NCI-H510A treated with DMSO at 0.1 percent for 48 hours (cell line): ENCODE measurements around the gene RPL19.

ENCODE experiments used
- DNase-seq: peaks from one replicate; lab custom pipeline; 2025; lab: John Stamatoyannopoulos, UW

The RPL19 gene

DNA sequence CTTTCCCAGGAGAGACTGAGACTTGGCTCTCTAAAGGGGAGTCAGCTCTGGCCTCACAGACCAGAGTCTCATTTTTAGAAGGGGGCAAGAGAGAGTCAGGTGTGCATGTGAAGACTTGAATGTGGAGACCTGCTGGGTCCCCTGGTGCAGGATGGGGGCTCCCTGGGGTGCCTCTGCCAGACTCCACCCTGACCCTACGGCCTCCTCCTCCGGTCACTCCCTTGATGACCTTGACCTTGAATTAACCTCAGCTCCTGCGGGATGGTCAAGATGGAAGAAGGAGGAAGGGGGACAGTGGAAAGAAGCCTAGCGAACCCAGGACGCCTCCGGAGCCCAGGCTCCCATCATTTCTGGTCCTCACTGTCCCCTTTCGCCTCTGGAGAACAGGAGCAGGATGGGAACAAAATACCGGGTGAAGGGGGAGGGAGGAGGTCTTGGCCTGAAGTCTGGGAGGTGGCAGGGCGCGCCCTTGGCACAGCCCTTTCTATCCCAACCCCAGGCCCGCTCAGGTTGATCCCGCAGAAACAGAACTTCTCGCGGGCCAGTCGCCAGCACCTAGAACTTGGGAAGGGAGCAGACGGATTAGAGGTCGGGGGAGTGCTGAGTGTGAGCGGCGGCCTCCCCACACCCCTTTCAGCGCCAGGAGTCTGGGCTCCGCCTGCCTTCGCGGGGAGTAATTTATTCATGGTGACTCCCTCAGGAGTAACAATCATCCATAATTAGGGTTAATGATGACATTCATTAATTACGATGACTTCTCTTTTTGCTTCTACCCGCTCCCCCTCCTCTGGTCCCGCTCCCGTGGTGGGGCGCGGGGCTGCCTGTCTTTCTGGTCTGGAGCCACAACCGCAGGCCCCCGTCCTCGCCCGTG, 24.1 kb downstream of the RPL19 start:
- no peak for DNase-seq

DNA sequence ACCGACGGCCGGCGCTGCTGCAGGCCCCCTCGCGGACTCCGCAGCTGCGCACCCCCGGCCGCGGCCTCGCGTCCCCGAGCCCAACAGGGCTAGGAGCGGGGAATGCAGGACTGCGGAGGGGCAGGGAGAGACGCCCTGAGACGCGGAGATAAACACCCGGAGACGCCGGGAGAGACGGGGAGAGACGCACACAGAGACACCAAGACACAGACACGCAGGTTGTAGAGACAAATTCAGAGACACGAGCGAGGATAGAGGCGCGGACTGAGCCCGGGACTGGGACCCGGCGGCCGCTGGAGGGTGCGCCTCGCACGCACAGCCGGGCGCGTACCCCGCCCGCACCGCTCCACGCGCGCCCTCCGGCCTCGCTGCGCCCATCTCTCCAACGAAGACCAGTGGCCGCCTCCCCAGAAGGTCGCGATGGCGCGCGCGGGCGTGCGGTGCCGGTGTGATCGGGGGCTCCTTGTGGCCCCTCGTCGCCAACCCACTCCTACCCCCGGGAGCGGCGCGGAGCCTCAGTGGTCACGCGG, 24.8 kb downstream of the RPL19 start:
- DNase-seq: no peak

DNA sequence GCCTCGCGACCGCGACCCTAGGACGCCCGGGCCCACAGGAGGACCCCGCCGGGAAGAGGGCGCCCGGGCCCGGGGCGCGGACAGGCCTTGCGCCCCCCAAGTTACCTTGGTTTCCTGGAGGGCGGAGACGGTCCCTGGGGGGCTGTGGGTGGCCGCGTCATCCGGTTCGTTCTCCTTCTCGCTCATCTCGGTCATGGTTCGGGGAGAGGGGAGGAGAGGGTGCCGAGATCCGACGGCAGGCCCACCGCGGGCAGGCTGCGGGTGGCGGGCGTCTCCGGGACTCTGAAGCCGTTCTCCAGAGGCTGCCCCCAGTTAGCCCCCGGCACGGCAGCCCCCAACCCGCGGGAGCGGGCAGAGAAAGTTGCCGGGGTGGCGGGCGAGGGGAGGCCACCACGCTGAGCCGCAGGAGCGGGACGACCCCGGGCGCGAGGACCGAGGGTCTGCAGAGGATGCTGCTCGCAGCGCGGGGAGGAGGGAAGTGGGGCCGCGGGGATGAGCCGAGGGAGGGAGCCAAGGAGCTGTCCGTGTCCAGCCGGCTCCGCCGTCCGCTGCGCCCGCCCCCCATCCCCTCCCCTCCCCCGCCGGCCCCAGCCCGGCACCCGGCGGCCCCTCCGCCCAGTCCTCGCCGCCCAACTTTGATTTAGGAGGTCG, 25.4 kb downstream of the RPL19 start, which contains the start of gene STAC2:
STAC2 (minus strand) TSS at position 638 of the 651 bp plus-strand sequence; CDS start at position 195, 443 bp downstream.
- DNase-seq: no peak

DNA sequence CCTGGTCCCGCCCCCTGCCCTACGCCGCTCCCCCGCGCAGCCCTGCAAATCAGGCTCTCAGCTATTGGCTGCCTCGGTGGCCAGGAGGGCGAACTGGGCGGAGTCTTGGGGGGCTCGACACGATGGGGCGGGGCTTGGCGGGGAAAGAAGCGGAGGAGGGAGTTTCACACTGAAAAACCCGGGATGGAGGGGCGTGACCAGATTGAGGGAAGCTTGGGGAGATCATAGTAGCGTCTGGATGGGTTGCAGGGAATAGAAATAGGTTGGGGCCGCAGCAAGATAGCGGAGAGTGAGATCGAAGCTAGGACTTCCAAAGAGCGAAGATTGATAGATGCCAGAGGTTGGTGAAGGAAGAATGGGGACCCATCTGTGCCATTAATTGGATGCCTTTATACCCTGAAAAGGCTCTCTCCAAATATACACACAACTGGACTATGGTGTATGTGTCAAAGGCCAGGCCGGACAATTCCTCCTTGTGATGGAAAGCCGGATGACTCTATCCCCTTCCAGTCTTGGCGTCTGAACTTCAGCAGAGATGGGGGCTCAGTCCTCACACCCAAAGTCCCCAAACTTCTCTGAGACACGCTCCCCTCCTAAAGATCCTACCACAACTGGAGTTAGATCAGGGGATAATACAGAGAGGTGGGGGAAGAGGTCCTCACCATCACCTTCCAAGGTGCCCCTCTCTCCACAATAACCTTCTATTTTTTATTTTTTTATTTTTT, 26.0 kb downstream of the RPL19 start:
- DNase-seq: peak; percentile 67

DNA sequence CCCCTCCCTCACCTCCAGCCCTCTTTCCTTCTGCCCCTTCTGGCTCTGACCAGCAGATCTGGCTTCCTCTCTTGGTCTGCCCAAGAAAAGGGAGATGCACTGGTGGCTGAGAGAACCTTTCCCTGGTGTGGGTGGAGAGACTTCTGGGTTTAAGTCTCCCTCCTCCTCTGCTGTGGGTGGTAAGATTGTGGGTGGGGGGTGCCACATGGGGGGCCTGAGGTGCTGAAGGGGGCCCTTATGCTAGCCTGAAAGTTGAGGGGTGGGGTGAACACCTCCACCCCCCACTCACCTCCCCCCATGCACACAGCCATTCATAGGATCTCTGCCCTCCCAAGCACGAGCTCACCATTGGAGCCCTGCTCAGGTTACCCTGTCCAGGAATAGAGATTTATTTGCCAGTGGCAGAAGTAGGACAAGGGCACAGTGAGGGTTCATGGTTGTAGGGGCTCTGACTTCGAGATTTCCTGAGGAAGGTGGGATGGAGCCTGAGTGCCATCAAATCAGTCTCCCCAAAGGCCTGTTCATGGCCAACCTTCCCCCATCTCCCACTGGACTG, 27.4 kb downstream of the RPL19 start:
- no peak for DNase-seq

DNA sequence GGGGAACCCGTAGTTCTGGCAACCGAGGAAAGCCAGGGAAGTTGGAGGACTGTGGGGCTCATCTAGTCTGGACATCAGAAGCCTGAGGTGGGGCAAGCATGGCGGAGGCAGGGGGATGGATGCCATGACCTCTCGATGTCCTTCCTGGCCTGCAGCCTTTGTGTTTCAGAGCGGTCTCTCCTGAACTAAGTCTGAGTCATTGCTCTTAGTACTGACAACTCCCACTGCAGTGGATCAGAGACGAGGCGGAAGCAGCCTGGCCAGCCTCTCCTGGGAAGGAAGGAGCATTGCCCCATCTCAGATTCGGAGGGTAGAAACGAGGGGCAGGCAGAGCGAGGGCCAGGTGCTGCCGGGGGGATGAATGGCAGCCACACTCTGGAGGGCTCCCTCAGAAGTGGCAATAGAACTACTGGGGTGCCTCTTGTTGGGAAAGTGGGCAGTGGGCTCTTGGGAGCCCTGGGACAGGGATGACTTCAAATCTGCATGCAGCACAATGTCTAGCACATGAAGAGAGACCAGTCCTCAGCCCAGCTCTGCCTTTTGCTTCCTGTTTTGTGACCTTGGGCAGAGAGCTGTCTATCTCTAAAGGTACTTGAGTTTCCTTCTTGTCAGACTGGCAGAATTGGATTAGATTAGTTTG, 29.3 kb downstream of the RPL19 start:
- DNase-seq: no peak

DNA sequence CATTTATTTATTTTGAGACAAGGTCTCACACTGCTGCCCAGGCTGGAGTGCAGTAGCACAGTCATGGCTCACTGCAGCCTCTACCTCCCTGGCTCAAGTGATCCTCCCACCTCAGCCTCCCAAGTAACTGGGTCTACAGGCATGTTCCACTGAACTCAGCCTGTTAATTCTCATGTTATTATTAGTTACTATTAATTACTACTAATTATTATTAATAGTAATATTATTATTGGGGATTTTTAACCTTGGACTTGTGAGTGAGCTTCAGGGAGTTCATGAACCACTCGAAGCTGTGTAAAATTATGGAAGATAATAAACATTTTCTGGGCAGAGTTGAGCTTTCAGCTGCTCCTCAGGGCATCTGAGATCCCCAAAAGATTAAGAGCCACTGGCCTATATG, 30.3 kb downstream of the RPL19 start:
- no peak for DNase-seq

GRCh38 chr17:39231091-39231561, 31.0 kb downstream of the RPL19 start:
- DNase-seq: no peak

DNA sequence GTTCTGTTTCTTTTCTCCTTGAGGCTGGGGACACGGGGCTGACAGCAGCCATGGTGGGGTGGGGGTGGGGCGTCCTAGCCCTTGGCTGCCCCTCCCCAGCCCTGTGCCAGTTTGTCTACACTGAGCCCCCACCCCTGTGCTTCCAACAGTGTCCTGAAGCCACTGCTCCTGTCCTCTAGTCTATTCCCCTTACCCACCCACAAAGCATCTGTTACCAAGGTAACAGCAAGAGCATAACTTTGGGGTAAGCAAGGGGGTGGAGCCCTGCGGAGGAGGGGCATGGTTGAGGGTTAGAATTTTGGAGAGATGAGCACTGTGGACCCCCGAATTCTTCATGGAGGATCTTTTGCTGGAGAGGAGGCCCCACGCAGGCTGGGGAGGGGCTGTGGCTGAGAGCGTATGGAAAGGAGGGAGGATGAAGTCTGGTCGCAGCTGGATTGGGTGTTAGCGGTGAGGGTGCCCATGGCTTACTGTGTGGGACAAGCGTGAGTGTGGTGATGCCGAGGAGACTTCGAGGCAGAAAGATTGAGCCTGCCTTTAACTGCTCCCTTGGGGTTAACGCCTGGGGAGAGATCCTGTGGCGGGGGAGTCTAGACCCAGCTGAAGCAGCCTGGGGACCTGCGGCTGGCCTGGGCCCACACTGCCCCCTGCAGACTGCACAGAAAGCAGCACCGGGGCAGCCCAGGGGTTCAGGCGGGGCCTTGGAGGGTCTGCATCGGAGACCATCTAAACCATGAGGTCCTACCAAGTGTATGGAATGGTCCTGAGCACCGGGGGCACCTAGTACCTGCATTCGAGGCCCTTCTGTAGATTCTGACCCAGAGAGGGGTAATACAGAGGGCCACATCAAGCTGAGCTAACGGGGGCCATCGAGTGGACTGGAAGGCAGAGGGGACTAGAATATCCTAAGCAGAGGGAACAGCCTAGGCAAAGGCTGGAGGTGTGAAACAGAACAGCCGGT, 31.8 kb downstream of the RPL19 start:
- DNase-seq: no peak

DNA sequence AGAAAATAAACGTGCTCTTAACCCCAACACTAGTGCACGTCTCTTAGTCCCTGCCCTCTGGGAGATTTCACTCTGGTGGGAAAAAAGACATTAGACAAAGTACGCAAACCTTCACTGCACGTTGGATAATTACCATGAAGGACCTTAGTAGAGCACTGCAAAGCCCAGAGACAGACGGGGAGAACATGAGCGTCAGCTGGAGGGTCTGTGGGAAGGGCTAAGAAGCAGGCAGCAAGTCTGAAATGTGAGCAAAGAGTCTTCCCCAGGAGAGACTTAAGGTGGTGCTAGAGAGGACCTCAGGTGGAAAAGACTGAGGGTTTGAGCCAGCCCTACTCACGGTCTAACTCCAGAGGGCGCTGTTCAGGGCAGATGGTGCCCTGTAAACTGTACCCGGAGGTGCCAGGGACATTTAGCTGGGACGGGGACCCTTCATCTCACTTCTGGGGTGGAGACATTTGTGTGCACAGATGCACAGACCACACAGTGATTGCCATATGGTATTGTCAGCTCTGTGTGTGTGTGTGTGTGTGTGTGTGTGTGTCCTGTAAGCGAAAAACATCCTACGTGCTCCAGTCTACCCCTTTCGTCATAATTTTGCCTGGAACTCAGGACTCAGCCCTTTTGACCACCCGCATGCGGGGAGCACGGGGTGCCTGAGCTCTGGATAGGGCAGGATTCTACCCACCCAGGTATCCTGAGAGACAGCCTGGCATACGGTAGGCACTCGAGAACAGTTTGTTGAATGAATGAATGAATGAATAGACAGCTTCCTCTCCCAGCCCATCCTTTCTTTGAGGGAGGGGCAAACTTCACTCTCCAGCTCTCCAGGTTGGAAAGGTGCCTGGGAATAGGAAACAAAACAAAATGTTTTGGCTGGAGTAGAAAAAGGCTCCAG, 35.7 kb downstream of the RPL19 start:
- peak; percentile 70 for DNase-seq

DNA sequence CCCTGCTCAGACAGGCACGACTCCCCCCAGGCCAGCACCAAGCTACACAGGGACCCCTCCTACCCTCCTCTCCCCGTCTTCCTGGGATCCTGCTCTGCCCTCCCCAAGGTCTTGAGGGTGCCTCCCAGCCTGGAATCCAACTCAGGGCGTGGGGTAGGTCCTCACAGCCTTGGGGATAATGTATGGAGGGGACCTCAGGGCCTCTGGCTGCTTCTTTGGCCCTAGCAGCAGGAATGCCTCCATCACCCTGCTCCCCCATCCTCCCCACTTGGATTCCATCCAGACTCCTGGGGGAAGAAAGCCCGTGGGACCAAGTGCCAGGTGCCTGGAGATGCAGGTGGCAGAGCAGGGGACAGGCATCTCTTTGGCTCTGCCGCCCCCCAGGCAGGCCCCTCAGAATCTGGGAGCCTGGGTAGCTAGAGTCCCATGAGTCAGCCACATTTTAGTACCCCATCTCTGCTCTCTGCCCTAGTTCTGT, 36.4 kb downstream of the RPL19 start:
- no peak for DNase-seq

GRCh38 chr17:39236981-39237441, 36.9 kb downstream of the RPL19 start:
- DNase-seq: peak; percentile 14

DNA sequence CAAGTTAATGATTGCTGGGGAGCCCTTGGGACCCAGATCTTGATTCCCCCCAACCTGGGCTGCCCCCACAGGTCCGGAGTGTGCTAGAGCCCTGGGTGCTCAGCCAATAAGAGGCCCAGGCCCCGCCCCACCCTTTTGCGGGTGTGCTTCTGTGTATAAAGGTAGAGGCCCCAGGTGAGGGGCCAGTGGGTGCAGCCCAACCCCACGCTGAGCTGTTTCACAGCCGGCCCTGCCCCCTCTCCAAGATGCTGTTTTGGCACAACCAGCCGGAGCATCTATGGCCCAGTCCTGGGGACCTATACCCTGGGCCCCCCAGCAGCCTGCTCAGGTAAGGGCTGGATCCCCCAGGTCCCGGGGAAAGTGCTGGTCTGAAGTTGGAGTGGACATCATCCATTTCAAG, 37.5 kb downstream of the RPL19 start:
- DNase-seq: no peak

DNA sequence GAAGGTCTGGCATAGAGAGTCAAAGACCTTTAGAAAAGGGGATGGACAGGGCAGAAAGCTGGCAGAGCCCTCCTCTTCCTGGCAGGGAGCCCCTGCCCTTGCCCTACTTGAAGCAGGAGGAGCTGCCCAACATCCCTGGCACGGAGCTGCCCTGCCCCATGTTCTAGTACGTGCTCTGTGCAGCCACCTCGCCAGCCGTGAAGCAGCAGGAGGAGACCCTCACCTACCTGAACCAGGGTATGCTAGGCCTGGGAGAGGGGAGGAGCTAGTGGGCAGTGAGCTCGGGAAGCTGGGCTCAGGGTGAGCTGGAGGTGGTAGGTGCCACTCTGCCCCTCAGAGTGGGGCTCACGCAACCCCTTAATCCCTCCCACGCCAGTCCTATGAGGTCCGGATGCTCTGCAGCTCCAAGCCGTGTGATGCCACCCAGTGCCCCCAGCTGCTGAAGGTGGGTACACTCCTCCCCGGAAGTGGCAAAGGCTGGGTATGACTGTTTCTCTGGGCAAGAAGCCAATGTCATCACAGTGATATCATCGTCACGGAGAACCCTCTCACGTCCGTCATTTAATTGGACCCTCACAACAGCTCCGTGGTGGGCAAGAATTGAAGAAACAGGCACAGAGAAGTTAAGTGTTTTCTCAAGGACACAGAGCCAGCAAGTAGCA, 38.4 kb downstream of the RPL19 start:
- peak; percentile 71 for DNase-seq

DNA sequence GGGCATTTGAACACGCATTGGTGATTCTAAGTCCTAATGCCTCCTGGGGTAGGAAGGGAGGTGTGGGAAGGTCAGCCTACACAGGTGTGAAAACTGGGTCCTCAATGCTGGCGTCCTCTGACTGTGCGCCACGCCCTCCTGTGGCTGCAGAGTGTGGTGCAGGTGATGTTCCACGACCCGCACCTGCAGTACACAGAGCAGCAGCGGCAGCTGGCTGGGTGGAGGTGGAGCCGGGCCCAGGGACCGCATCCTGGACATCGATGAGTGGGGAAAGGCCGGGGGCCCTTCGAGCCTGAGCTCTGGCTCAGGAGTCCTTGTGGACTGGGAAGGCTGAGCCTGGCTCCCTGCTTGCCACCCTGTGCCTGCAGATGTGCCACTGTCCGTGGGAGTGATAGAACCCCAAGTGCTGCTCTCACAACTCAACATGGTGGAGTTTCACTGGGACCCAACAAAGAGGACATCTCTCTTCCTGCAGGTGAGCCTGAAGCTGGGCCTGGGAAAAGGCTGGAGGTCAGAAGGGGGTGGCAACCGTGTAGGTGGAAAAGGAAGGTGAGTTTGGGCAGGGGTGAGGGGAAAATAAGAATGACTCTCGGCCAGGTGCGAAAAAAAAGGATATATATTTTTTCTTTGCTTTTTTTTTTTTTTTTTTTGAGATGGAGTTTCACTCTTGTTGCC, 39.7 kb downstream of the RPL19 start:
- DNase-seq: peak; percentile 78

- DNase-seq: no peak
Observed at GRCh38 chr17:39240631-39241030, 40.5 kb downstream of the RPL19 start.

DNA sequence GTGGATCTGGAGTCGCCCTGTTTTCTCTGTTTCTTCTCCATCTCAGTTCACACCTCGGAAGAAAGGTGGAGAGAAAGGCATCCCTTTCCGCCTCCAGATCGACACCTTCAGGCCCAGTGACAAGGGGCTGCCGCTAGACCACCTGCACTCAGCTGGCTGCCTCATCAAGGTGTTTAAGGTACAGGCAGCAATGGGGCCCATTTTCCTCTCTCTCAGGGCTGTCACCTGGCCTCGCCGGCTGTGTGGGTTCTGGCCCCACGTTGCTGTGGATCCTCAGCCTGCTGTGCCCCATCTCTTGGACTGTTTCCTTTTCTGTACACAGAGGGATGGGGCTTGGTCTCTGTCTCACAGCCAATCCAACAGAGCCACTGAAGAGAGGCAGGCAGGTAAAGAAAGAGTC, 43.1 kb downstream of the RPL19 start:
- DNase-seq: no peak
